ENCODE results near the gene SSC4D. TPM values are rescaled to one million over a fixed set of nuclear protein-coding genes. Genes with fewer than 3 reads are reported as not detected.

SSC4D gene
- total and polyA plus RNA-seq, 2 donors from 2014 or later = 2.1 to 12.9 TPM

- TF ChIP-seq CTCF (IDR thresholded peaks at IDR 0.05; ENCODE audit: borderline replicate concordance, extremely low read depth, insufficient read depth) = no peak
- Histone ChIP-seq H3K4me1 (ENCODE audit: control insufficient read depth in 2 of 3, insufficient read depth in 2 of 3, low read depth in 1 of 3, low read length in 3 of 3) (peaks cover 0 to under 1% (median under 1%) of the 10 kb centered on the region in 3 donors), H3K9ac (ENCODE audit: low read length in 3 of 3) (no peak overlapping the region), H3K4me3 (ENCODE audit: low read length in 3 of 3) (no peak overlapping the region), H3K27ac (ENCODE audit: low read depth in 2 of 2, low read length in 2 of 2) (no peak overlapping the region), H3K9me3 (ENCODE audit: control insufficient read depth in 2 of 3, insufficient read depth in 1 of 3, low read length in 3 of 3) (no peaks in the 10 kb centered on the region), H3K36me3 (ENCODE audit: control insufficient read depth in 2 of 3, insufficient read depth in 3 of 3, low read length in 3 of 3) (no peaks in the 10 kb centered on the region), H3K27me3 (ENCODE audit: control insufficient read depth, insufficient read depth, low read length) (no peaks in the 10 kb centered on the region)
- FAIRE-seq = no peak
- DNase-seq = no peak
- intact Hi-C loops (cut with DNase I) = no loop called here
These were observed 34.2 kb downstream of the SSC4D start for GRCh38 chr7:76375251-76375650.

- Histone ChIP-seq H3K27ac (ENCODE audit: low read depth in 2 of 2, low read length in 2 of 2) (no peak overlapping the region), H3K27me3 (ENCODE audit: control insufficient read depth, insufficient read depth, low read length) (no peaks in the 10 kb centered on the region), H3K4me1 (ENCODE audit: control insufficient read depth in 2 of 3, insufficient read depth in 2 of 3, low read depth in 1 of 3, low read length in 3 of 3) (no peaks in the 10 kb centered on the region), H3K9me3 (ENCODE audit: control insufficient read depth in 2 of 3, insufficient read depth in 1 of 3, low read length in 3 of 3) (no peaks in the 10 kb centered on the region), H3K9ac (ENCODE audit: low read length in 3 of 3) (no peak overlapping the region), H3K36me3 (ENCODE audit: control insufficient read depth in 2 of 3, insufficient read depth in 3 of 3, low read length in 3 of 3) (no peaks in the 10 kb centered on the region), H3K4me3 (ENCODE audit: low read length in 3 of 3) (no peak overlapping the region)
- DNase-seq = peak in 1 of 5 donors; percentile 28
- intact Hi-C loops (cut with DNase I) = no loop called here
- no peak for FAIRE-seq
- no peak for TF ChIP-seq CTCF (IDR thresholded peaks at IDR 0.05; ENCODE audit: borderline replicate concordance, extremely low read depth, insufficient read depth)
These were observed 36.3 kb downstream of the SSC4D start for GRCh38 chr7:76372984-76373833.

- DNase-seq (no peak), FAIRE-seq (no peak)
- intact Hi-C loops (cut with DNase I) = no loop called here
These were observed 38.1 kb downstream of the SSC4D start for GRCh38 chr7:76371396-76371795.

More at GRCh38 chr7:76371396-76371795, 38.1 kb downstream of the SSC4D start:
- Histone ChIP-seq H3K4me1 (ENCODE audit: control insufficient read depth in 2 of 3, insufficient read depth in 2 of 3, low read depth in 1 of 3, low read length in 3 of 3) (no peaks in the 10 kb centered on the region), H3K36me3 (ENCODE audit: control insufficient read depth in 2 of 3, insufficient read depth in 3 of 3, low read length in 3 of 3) (no peaks in the 10 kb centered on the region), H3K9me3 (ENCODE audit: control insufficient read depth in 2 of 3, insufficient read depth in 1 of 3, low read length in 3 of 3) (no peaks in the 10 kb centered on the region), H3K9ac (ENCODE audit: low read length in 3 of 3) (no peak overlapping the region), H3K27ac (ENCODE audit: low read depth in 2 of 2, low read length in 2 of 2) (no peak overlapping the region), H3K4me3 (ENCODE audit: low read length in 3 of 3) (no peak overlapping the region), H3K27me3 (ENCODE audit: control insufficient read depth, insufficient read depth, low read length) (no peaks in the 10 kb centered on the region)
- no peak for TF ChIP-seq CTCF (IDR thresholded peaks at IDR 0.05; ENCODE audit: borderline replicate concordance, extremely low read depth, insufficient read depth)
